ENCODE results near the gene ADCK1. TPM values are rescaled to one million over a fixed set of nuclear protein-coding genes. Genes with fewer than 3 reads are reported as not detected.

Gene ADCK1
- total and polyA plus RNA-seq, 2 of the 13 experiments (the other 11 are each of a cell fraction or from before 2014, with no cell fraction given): 3.9 to 6.3 TPM

GRCh38 chr14:77760381-77761204 lies 39.3 kb upstream of the ADCK1 start, which contains the start of gene SNW1 (continued):
- no peak for TF ChIP-seq REST (IDR thresholded peaks at IDR 0.05; ENCODE audit: borderline replicate concordance in 1 of 2, low read depth in 1 of 2, low read length in 2 of 2)
- TF ChIP-seq ZNF350 (CRISPR knock-in tag; IDR thresholded peaks at IDR 0.05; ENCODE audit: borderline replicate concordance, low read depth): peak; percentile 81
- TF ChIP-seq HDAC2 (CRISPR knock-in tag; IDR thresholded peaks at IDR 0.05): peak; percentile 76
- no peak for TF ChIP-seq HOXA7 (CRISPR knock-in tag; IDR thresholded peaks at IDR 0.05)
- TF ChIP-seq JARID2 (CRISPR knock-in tag; IDR thresholded peaks at IDR 0.05; ENCODE audit: insufficient replicate concordance): no peak
- TF ChIP-seq ZNF891 (CRISPR knock-in tag; IDR thresholded peaks at IDR 0.05): 0 out of 2 replicates have a peak, but pooled peaks have one; percentile 64
- peak; percentile 65; the same call in 1 of the 2 replicates for TF ChIP-seq NR0B2 (CRISPR knock-in tag; IDR thresholded peaks at IDR 0.05)
- no peak for TF ChIP-seq ZZZ3 (CRISPR knock-in tag; IDR thresholded peaks at IDR 0.05; ENCODE audit: borderline replicate concordance)
- no peak for TF ChIP-seq THAP11 (CRISPR knock-in tag; IDR thresholded peaks at IDR 0.05)
- TF ChIP-seq BORCS8-MEF2B (CRISPR knock-in tag; IDR thresholded peaks at IDR 0.05): peak; percentile 57; the same call in 1 of the 2 replicates
- TF ChIP-seq KDM5B (CRISPR knock-in tag; IDR thresholded peaks at IDR 0.05; ENCODE audit: borderline replicate concordance): peak; percentile 90; the same call in 1 of the 2 replicates
- peak; percentile 65; the same call in 1 of the 2 replicates for TF ChIP-seq TFAP4 (IDR thresholded peaks at IDR 0.05; ENCODE audit: borderline replicate concordance, low read depth)
- no peak for TF ChIP-seq ZNF251 (CRISPR knock-in tag; IDR thresholded peaks at IDR 0.05)
- no peak for TF ChIP-seq ZNF367 (CRISPR knock-in tag; IDR thresholded peaks at IDR 0.05; ENCODE audit: borderline replicate concordance)
- peak; percentile 64; the same call in 1 of the 2 replicates for TF ChIP-seq HDAC1 (CRISPR knock-in tag; IDR thresholded peaks at IDR 0.05)
- 0 out of 2 replicates have a peak, but pooled peaks have one; percentile 44 for TF ChIP-seq CCDC6 (CRISPR knock-in tag; IDR thresholded peaks at IDR 0.05)
- TF ChIP-seq ZBTB33 (CRISPR knock-in tag; IDR thresholded peaks at IDR 0.05): no peak
- TF ChIP-seq YEATS4 (CRISPR knock-in tag; IDR thresholded peaks at IDR 0.05; ENCODE audit: borderline replicate concordance): peak; percentile 68; the same call in 1 of the 2 replicates
- no peak for TF ChIP-seq SRF (IDR thresholded peaks at IDR 0.05; ENCODE audit: low read depth, low read length)

Data from HepG2 (cell line).